ENCODE results near the gene ASAP2. TPM values are rescaled to one million over a fixed set of nuclear protein-coding genes. Genes with fewer than 3 reads are reported as not detected.

ASAP2 gene
- polyA plus RNA-seq, 1 donor from 2014 or later = 41.0 TPM

GRCh38 chr2:9210030-9210429 is 3.4 kb downstream of the ASAP2 start:
- H3F3A ChIP-seq (ENCODE audit: insufficient read depth, low read length, poor library complexity, severe bottlenecking) = no peaks in the 10 kb centered on the region
- peak overlapping the region; percentile 34 for H3K4me3 ChIP-seq (ENCODE audit: low read length)
- no peaks in the 10 kb centered on the region for H3K27me3 ChIP-seq (ENCODE audit: insufficient read depth, low read depth, low read length)
- TF ChIP-seq SMC3 (conservative IDR thresholded peaks at IDR 0.05; ENCODE audit: poor library complexity) (no peak), EZH2 (IDR thresholded peaks at IDR 0.05; ENCODE audit: borderline replicate concordance, insufficient read depth, low read length, poor library complexity, severe bottlenecking) (no peak), MXI1 (conservative IDR thresholded peaks at IDR 0.05; ENCODE audit: poor library complexity, severe bottlenecking) (no peak), POLR2AphosphoS5 (IDR thresholded peaks at IDR 0.05) (no peak), EP300 (conservative IDR thresholded peaks at IDR 0.05; ENCODE audit: poor library complexity, severe bottlenecking) (no peak), TAF1 (IDR thresholded peaks at IDR 0.05; ENCODE audit: low read depth) (no peak), RAD21 (conservative IDR thresholded peaks at IDR 0.05) (no peak)
- TF ChIP-seq, protein P1, sequence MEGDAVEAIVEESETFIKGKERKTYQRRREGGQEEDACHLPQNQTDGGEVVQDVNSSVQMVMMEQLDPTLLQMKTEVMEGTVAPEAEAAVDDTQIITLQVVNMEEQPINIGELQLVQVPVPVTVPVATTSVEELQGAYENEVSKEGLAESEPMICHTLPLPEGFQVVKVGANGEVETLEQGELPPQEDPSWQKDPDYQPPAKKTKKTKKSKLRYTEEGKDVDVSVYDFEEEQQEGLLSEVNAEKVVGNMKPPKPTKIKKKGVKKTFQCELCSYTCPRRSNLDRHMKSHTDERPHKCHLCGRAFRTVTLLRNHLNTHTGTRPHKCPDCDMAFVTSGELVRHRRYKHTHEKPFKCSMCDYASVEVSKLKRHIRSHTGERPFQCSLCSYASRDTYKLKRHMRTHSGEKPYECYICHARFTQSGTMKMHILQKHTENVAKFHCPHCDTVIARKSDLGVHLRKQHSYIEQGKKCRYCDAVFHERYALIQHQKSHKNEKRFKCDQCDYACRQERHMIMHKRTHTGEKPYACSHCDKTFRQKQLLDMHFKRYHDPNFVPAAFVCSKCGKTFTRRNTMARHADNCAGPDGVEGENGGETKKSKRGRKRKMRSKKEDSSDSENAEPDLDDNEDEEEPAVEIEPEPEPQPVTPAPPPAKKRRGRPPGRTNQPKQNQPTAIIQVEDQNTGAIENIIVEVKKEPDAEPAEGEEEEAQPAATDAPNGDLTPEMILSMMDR (IDR thresholded peaks at IDR 0.05; ENCODE audit: poor library complexity, severe bottlenecking) = no peak
- TF ChIP-seq, protein P2, sequence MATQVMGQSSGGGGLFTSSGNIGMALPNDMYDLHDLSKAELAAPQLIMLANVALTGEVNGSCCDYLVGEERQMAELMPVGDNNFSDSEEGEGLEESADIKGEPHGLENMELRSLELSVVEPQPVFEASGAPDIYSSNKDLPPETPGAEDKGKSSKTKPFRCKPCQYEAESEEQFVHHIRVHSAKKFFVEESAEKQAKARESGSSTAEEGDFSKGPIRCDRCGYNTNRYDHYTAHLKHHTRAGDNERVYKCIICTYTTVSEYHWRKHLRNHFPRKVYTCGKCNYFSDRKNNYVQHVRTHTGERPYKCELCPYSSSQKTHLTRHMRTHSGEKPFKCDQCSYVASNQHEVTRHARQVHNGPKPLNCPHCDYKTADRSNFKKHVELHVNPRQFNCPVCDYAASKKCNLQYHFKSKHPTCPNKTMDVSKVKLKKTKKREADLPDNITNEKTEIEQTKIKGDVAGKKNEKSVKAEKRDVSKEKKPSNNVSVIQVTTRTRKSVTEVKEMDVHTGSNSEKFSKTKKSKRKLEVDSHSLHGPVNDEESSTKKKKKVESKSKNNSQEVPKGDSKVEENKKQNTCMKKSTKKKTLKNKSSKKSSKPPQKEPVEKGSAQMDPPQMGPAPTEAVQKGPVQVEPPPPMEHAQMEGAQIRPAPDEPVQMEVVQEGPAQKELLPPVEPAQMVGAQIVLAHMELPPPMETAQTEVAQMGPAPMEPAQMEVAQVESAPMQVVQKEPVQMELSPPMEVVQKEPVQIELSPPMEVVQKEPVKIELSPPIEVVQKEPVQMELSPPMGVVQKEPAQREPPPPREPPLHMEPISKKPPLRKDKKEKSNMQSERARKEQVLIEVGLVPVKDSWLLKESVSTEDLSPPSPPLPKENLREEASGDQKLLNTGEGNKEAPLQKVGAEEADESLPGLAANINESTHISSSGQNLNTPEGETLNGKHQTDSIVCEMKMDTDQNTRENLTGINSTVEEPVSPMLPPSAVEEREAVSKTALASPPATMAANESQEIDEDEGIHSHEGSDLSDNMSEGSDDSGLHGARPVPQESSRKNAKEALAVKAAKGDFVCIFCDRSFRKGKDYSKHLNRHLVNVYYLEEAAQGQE (IDR thresholded peaks at IDR 0.05; ENCODE audit: borderline replicate concordance) = no peak
- no peak overlapping the region for H3K9ac ChIP-seq (ENCODE audit: low read length)
- H3K9me3 ChIP-seq (ENCODE audit: low read length) = no peaks in the 10 kb centered on the region
- H3K27ac ChIP-seq (ENCODE audit: low read length) = no peak overlapping the region
- H4K20me1 ChIP-seq (ENCODE audit: insufficient read depth) = peaks cover 3% of the 10 kb centered on the region
- no peak overlapping the region for H3K4me2 ChIP-seq (ENCODE audit: low read length)
- no peaks in the 10 kb centered on the region for H3K36me3 ChIP-seq (ENCODE audit: insufficient read depth, low read length)
- H3K9me2 ChIP-seq (ENCODE audit: insufficient read depth, low read length) = no peaks in the 10 kb centered on the region
- H3K79me2 ChIP-seq (replicated peaks; ENCODE audit: insufficient read depth, low read length) = peaks cover 73% of the 10 kb centered on the region
- no peak overlapping the region for H2AFZ ChIP-seq (ENCODE audit: low read depth, low read length)

DNA sequence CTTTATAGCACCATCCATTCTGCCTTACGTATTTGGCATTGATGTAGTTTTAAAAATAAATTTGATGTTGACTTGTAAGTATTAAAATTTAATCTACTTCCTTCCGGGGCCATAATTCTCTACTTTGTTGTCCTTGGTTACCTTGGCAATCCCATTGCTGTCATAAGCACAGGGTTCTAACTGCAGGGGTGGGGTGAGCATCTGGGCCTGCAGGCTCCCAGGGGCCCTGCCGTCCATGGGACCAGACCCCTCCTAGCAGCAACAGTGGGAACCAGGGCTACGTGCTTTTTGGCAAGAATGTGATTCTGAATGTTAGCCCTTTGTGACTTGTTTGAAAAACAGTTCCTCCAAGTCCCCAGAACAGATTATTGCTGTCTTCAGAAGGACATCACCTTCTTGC is 4.9 kb downstream of the ASAP2 start:
- no peak overlapping the region for H3K27ac ChIP-seq (ENCODE audit: low read length)
- H3K79me2 ChIP-seq (replicated peaks; ENCODE audit: insufficient read depth, low read length) = peaks cover 84% of the 10 kb centered on the region
- H4K20me1 ChIP-seq (ENCODE audit: insufficient read depth) = peaks cover 3% of the 10 kb centered on the region
- H3K4me2 ChIP-seq (ENCODE audit: low read length) = no peak overlapping the region
- H3K27me3 ChIP-seq (ENCODE audit: insufficient read depth, low read depth, low read length) = no peaks in the 10 kb centered on the region
- H3F3A ChIP-seq (ENCODE audit: insufficient read depth, low read length, poor library complexity, severe bottlenecking) = no peaks in the 10 kb centered on the region
- TF ChIP-seq, protein P2 (IDR thresholded peaks at IDR 0.05; ENCODE audit: borderline replicate concordance) = no peak
- no peaks in the 10 kb centered on the region for H3K9me3 ChIP-seq (ENCODE audit: low read length)
- H3K9ac ChIP-seq (ENCODE audit: low read length) = no peak overlapping the region
- no peak overlapping the region for H3K4me3 ChIP-seq (ENCODE audit: low read length)
- H2AFZ ChIP-seq (ENCODE audit: low read depth, low read length) = no peak overlapping the region
- H3K9me2 ChIP-seq (ENCODE audit: insufficient read depth, low read length) = no peaks in the 10 kb centered on the region
- H3K36me3 ChIP-seq (ENCODE audit: insufficient read depth, low read length) = no peaks in the 10 kb centered on the region
